HEK293T (cell line): ENCODE data around the gene CCNI2.

Source experiments
- BHLHE40 ChIP-seq: fragments of 450-650 bp; IDR thresholded peaks from 2 replicates; pipeline ENCODE4 v1.6.1; 2016; ENCODE audit warnings: mild to moderate bottlenecking, moderate library complexity, borderline replicate concordance
- CTBP1 ChIP-seq: fragments of 450-650 bp; IDR thresholded peaks from 2 replicates; pipeline ENCODE4 v1.6.1; 2016; ENCODE audit warnings: borderline replicate concordance
- ELF4 ChIP-seq: fragments of 450-650 bp; IDR thresholded peaks from 2 replicates; pipeline ENCODE4 v1.6.1; 2017; ENCODE audit warnings: antibody characterized with exemption
- FOXA1 ChIP-seq: fragments of 450-650 bp; IDR thresholded peaks from 2 replicates; pipeline ENCODE4 v1.6.1; 2016; ENCODE audit warnings: mild to moderate bottlenecking
- FOXK2 ChIP-seq: fragments of 450-650 bp; IDR thresholded peaks from 2 replicates; pipeline ENCODE4 v1.6.1; 2016; ENCODE audit warnings: mild to moderate bottlenecking
- FOXM1 ChIP-seq: fragments of 450-650 bp; IDR thresholded peaks from 2 replicates; pipeline ENCODE4 v1.6.1; 2017; ENCODE audit warnings: mild to moderate bottlenecking, borderline replicate concordance
- HDGF ChIP-seq: fragments of 450-650 bp; IDR thresholded peaks from 2 replicates; pipeline ENCODE4 v1.6.1; 2017; ENCODE audit warnings: antibody characterized with exemption, borderline replicate concordance
- L3MBTL2 ChIP-seq: fragments of 450-650 bp; conservative IDR thresholded peaks from 2 replicates; pipeline ENCODE4 v1.6.1; 2016; ENCODE audit warnings: mild to moderate bottlenecking
- NFRKB ChIP-seq: fragments of 450-650 bp; IDR thresholded peaks from 2 replicates; pipeline ENCODE4 v1.6.1; 2016; ENCODE audit warnings: mild to moderate bottlenecking, moderate library complexity
- SP1 ChIP-seq: fragments of 450-650 bp; IDR thresholded peaks from 2 replicates; pipeline ENCODE4 v1.6.1; 2017
- SUZ12 ChIP-seq: fragments of 450-650 bp; IDR thresholded peaks from 2 replicates; pipeline ENCODE4 v1.6.1; 2016; ENCODE audit warnings: mild to moderate bottlenecking
- TARDBP ChIP-seq: fragments of 450-650 bp; IDR thresholded peaks from 2 replicates; pipeline ENCODE4 v1.6.1; 2016
- TF ChIP-seq, protein P1 (sequence below): fragments of 450-650 bp; IDR thresholded peaks from 2 replicates; pipeline ENCODE4 v1.6.1; 2016

DNA sequence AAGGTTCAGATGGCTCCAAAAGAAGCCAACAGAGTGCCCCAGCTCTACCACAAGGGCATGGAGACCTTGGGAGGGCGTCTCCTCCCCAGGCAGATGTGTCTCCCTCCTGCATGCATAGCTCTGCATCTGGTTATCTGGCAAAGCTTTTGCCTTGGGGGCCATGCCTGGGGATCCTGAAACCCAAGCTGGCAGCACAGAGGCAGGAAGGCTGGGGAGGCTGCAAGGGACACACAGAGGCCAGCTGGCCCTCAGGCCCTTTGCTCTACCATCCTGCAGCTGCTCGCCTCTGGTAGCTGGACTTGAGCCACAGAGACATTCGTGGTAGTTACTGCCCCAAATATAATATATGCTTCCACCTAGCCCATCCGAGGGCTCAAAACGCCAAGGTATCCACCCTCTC, 25.9 kb downstream of the CCNI2 start:
- TF ChIP-seq NFRKB (no peak), FOXM1 (no peak), FOXA1 (no peak), FOXK2 (no peak), HDGF (no peak), ELF4 (no peak), SP1 (no peak), BHLHE40 (no peak), CTBP1 (no peak), L3MBTL2 (no peak), TARDBP (no peak), SUZ12 (no peak)
- TF ChIP-seq, protein P1, sequence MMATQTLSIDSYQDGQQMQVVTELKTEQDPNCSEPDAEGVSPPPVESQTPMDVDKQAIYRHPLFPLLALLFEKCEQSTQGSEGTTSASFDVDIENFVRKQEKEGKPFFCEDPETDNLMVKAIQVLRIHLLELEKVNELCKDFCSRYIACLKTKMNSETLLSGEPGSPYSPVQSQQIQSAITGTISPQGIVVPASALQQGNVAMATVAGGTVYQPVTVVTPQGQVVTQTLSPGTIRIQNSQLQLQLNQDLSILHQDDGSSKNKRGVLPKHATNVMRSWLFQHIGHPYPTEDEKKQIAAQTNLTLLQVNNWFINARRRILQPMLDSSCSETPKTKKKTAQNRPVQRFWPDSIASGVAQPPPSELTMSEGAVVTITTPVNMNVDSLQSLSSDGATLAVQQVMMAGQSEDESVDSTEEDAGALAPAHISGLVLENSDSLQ: no peak
